ENCODE data around the gene PAFAH1B2.

GRCh38 chr11:117203069-117203407, 59.0 kb downstream of the PAFAH1B2 start:
- TF ChIP-seq CTCF (IDR thresholded peaks at IDR 0.05; ENCODE audit: insufficient read depth, low read length, poor library complexity, severe bottlenecking), result no peak
- no peak for TF ChIP-seq EZH2phosphoT487 (conservative IDR thresholded peaks at IDR 0.05; ENCODE audit: low read length)

All from SU-DHL-6 (cell line).